LoVo (cell line): ENCODE measurements around the gene USP19.

Experiments
- DNase-seq: peaks from one replicate; pipeline ENCODE4 v3.0.0-alpha.2; 2016; ENCODE audit warnings: low spot score

Gene USP19

GRCh38 chr3:49120438-49121131 is at the start of gene USP19:
USP19 (minus strand) TSS chr3:49120823; CDS start chr3:49119145, 1,678 bp downstream.
- DNase-seq, result peak; percentile 87

GRCh38 chr3:49166752-49167556 is 46.3 kb upstream of the USP19 start:
- DNase-seq, result no peak

GRCh38 chr3:49165771-49166751 is 45.4 kb upstream of the USP19 start, which contains the start of gene CCDC71:
CCDC71 (minus strand) TSS chr3:49166331; CDS start chr3:49164208, 2,123 bp downstream.
- DNase-seq, result peak; percentile 80

GRCh38 chr3:49164983-49165720 is 44.5 kb upstream of the USP19 start:
- no peak for DNase-seq

GRCh38 chr3:49163609-49164008 is 43.0 kb upstream of the USP19 start:
- no peak for DNase-seq

- DNase-seq, result no peak
These were observed 42.3 kb upstream of the USP19 start for GRCh38 chr3:49162751-49163419.

GRCh38 chr3:49161808-49162530 is 41.3 kb upstream of the USP19 start:
- DNase-seq, result no peak

- DNase-seq, result no peak
These were observed 40.6 kb upstream of the USP19 start for GRCh38 chr3:49161197-49161596.

- no peak for DNase-seq
These were observed 38.2 kb upstream of the USP19 start for GRCh38 chr3:49158792-49159191.

- peak; percentile 52 for DNase-seq
These were observed 37.6 kb upstream of the USP19 start for GRCh38 chr3:49158103-49158709.

GRCh38 chr3:49157289-49157688 is 36.7 kb upstream of the USP19 start:
- no peak for DNase-seq

GRCh38 chr3:49153349-49153912 is 32.8 kb upstream of the USP19 start:
- no peak for DNase-seq

GRCh38 chr3:49151610-49152009 is 31.0 kb upstream of the USP19 start:
- no peak for DNase-seq

GRCh38 chr3:49148159-49148558 is 27.5 kb upstream of the USP19 start:
- DNase-seq, result no peak

- DNase-seq, result no peak
These were observed 19.5 kb upstream of the USP19 start for GRCh38 chr3:49140080-49140479.

GRCh38 chr3:49135499-49135898 is 14.9 kb upstream of the USP19 start:
- DNase-seq, result no peak

- no peak for DNase-seq
These were observed 14.0 kb upstream of the USP19 start for GRCh38 chr3:49134471-49135265.

- DNase-seq, result peak; percentile 85
These were observed 12.8 kb upstream of the USP19 start for GRCh38 chr3:49133226-49133951.
